ENCODE measurements around the gene PXK. TPM values are rescaled to one million over a fixed set of nuclear protein-coding genes. Genes with fewer than 3 reads are reported as not detected.

PXK gene
- total RNA-seq, 2 experiments from 2014 or later: 31.5 to 33.4 TPM

DNA sequence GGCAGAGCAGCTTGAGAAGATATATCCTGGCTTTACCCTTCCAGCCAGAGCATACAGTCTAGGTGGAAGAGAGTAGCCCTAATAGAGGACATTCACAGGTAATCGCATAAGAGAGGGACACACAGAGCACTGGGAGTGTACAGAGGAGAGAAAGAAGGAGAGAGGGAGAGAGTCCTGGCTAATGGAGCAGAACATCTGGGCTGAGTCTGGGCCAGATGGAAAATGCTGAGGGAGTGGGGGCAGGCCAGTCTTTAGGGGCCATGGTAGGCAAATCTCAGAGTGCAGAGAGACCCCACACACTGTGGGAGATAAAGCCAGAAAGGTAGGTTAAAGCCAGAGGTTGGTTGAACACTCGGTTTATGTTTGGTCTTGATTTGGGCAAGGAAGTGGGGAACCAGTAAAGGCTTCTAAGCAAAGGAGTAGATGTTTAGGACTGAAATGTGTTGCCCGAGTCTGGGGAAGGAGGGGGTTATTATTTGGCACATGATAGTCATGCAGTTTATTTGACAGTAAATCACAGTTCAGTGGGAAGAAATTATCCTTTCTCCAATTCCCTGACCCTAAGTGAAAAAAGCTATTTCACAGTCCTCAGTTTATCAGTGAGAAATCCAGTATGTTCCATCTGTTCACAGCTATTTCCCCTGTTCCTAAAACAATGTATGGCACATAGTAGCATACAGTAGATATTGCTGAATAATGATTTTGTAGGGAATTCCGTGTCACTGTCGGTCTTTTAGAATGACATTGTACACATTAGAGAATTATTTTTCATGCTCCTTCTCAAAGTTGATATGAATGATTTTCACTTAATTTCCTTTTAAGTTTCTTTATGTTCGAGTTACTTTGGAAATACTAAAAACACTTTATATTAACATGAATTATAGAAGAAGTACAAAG is 55.2 kb downstream of the PXK start:
- Mint-ChIP-seq H3K4me3 (no peak overlapping the region), H3K27me3 (ENCODE audit: low read depth) (no peaks in the 10 kb centered on the region), H3K36me3 (ENCODE audit: low read depth) (peaks cover 35% of the 10 kb centered on the region), H3K4me1 (ENCODE audit: low read depth) (peaks cover 24% of the 10 kb centered on the region), H3K9me3 (ENCODE audit: insufficient read depth) (no peaks in the 10 kb centered on the region), H3K27ac (peak overlapping the region; percentile 39)
- ATAC-seq (no peak), DNase-seq (no peak)
- CTCF ChIA-PET: interaction anchor here (0.9 to 1.5 kb wide), 6 partner anchors 7 to 103 kb away, joined by 3 to 9 read pairs (median 3); partner anchors contain the start of genes HTD2 and RPP14
- POLR2A ChIA-PET: no interaction called here

GRCh38 chr3:58388550-58389091 is 55.9 kb downstream of the PXK start:
- no peak for DNase-seq
- Mint-ChIP-seq H3K27me3 (ENCODE audit: low read depth) (no peaks in the 10 kb centered on the region), H3K4me1 (ENCODE audit: low read depth) (peaks cover 24% of the 10 kb centered on the region), H3K4me3 (no peak overlapping the region), H3K36me3 (ENCODE audit: low read depth) (peaks cover 31% of the 10 kb centered on the region), H3K9me3 (ENCODE audit: insufficient read depth) (no peaks in the 10 kb centered on the region), H3K27ac (no peak overlapping the region)
- no peak for ATAC-seq
- POLR2A ChIA-PET: no interaction called here
- CTCF ChIA-PET: interaction anchor here (0.8 to 1.5 kb wide), 7 partner anchors 8 to 103 kb away, joined by 3 to 9 read pairs (median 3); partner anchors contain the start of genes HTD2 and RPP14

- ChIA-PET CTCF (interaction anchor here (0.8 to 1.3 kb wide), 4 partner anchors 58 to 239 kb away, joined by 3 to 4 read pairs (median 3); partner anchors contain the start of genes HTD2 and RPP14), POLR2A (interaction anchor here (0.7 kb wide), 1 partner anchor 41 kb away, joined by 3 read pairs; no protein-coding TSS in a partner anchor)
- Mint-ChIP-seq H3K4me1 (ENCODE audit: low read depth) (peaks cover 23% of the 10 kb centered on the region), H3K36me3 (ENCODE audit: low read depth) (peaks cover 31% of the 10 kb centered on the region), H3K4me3 (no peak overlapping the region), H3K27ac (no peak overlapping the region), H3K27me3 (ENCODE audit: low read depth) (no peaks in the 10 kb centered on the region), H3K9me3 (ENCODE audit: insufficient read depth) (no peaks in the 10 kb centered on the region)
- DNase-seq: no peak
- no peak for ATAC-seq
Observed at GRCh38 chr3:58391156-58391865, 58.6 kb downstream of the PXK start.

GRCh38 chr3:58392181-58392580 is 59.5 kb downstream of the PXK start:
- ChIA-PET POLR2A (no interaction called here), CTCF (interaction anchor here (0.6 to 1.3 kb wide), 3 partner anchors 75 to 238 kb away, joined by 3 read pairs; partner anchors contain the start of genes HTD2 and RPP14)
- ATAC-seq: no peak

GRCh38 chr3:58394339-58394738 is 61.6 kb downstream of the PXK start:
- ATAC-seq (no peak), DNase-seq (no peak)
- Mint-ChIP-seq H3K9me3 (ENCODE audit: insufficient read depth) (no peaks in the 10 kb centered on the region), H3K27me3 (ENCODE audit: low read depth) (no peaks in the 10 kb centered on the region), H3K36me3 (ENCODE audit: low read depth) (peaks cover 35% of the 10 kb centered on the region), H3K27ac (no peak overlapping the region), H3K4me1 (ENCODE audit: low read depth) (no peaks in the 10 kb centered on the region), H3K4me3 (no peak overlapping the region)
- POLR2A ChIA-PET: interaction anchor here (0.6 kb wide), 1 partner anchor 172 kb away, joined by 3 read pairs; no protein-coding TSS in a partner anchor
- CTCF ChIA-PET: interaction anchor here (1.0 to 1.5 kb wide), 3 partner anchors 15 to 88 kb away, joined by 3 to 5 read pairs (median 4); partner anchors contain the start of genes HTD2 and RPP14

More at GRCh38 chr3:58392181-58392580, 59.5 kb downstream of the PXK start:
- Mint-ChIP-seq H3K27ac (no peak overlapping the region), H3K9me3 (ENCODE audit: insufficient read depth) (no peaks in the 10 kb centered on the region), H3K4me3 (no peak overlapping the region), H3K4me1 (ENCODE audit: low read depth) (peaks cover 14% of the 10 kb centered on the region), H3K27me3 (ENCODE audit: low read depth) (no peaks in the 10 kb centered on the region), H3K36me3 (ENCODE audit: low read depth) (peaks cover 26% of the 10 kb centered on the region)
- no peak for DNase-seq

DNA sequence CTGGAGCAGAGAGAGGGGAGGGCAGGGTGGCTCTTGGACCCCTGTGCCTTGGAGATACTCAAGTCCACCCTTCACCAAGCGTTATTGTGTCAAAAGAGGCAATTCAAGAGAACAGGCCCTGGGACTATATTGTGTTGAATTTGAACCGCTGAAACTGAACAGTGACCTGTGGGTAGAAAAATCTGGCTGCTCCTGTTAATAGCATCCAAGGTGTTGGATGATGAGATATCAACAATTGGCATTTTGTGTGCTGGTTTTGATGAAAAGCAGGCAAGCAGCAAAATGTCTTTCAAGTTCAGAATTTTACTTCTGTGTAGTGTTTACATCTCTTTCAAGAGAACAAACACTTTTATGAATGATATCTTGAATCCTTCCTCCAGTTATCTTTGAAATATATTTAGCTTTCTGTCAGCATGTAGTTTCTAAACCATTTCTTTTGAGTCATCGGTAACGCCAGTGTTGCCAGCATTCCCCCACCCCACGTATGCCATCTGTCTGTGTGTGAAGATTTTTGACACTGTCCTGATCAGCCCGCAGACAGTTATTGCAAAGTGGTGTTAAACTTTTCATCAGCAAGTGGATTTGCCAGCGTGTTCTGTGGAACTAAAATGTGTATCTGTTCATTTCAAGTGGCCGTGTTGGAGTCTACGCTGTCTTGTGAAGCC is 66.1 kb downstream of the PXK start:
- Mint-ChIP-seq H3K36me3 (ENCODE audit: low read depth) (peaks cover 33% of the 10 kb centered on the region), H3K27me3 (ENCODE audit: low read depth) (no peaks in the 10 kb centered on the region), H3K4me3 (no peak overlapping the region), H3K4me1 (ENCODE audit: low read depth) (peaks cover 7% of the 10 kb centered on the region), H3K9me3 (ENCODE audit: insufficient read depth) (no peaks in the 10 kb centered on the region), H3K27ac (no peak overlapping the region)
- CTCF ChIA-PET: no interaction called here
- DNase-seq (no peak), ATAC-seq (no peak)
- POLR2A ChIA-PET: no interaction called here

- ATAC-seq (no peak), DNase-seq (no peak)
- Mint-ChIP-seq H3K27me3 (ENCODE audit: low read depth) (no peaks in the 10 kb centered on the region), H3K4me3 (no peak overlapping the region), H3K9me3 (ENCODE audit: insufficient read depth) (no peaks in the 10 kb centered on the region), H3K4me1 (ENCODE audit: low read depth) (peaks cover 7% of the 10 kb centered on the region), H3K36me3 (ENCODE audit: low read depth) (peaks cover 33% of the 10 kb centered on the region), H3K27ac (no peak overlapping the region)
- ChIA-PET POLR2A (no interaction called here), CTCF (interaction anchor here (1.5 to 2.1 kb wide), 2 partner anchors 10 to 12 kb away, joined by 3 to 10 read pairs; no protein-coding TSS in a partner anchor)
Observed at GRCh38 chr3:58403513-58404109, 70.9 kb downstream of the PXK start.

GRCh38 chr3:58404396-58404795 is 71.7 kb downstream of the PXK start:
- no peaks in the 10 kb centered on the region for H3K9me3 Mint-ChIP-seq (ENCODE audit: insufficient read depth)
- ATAC-seq: no peak
- CTCF ChIA-PET: interaction anchor here (1.5 to 2.1 kb wide), 2 partner anchors 9 to 11 kb away, joined by 3 to 10 read pairs; no protein-coding TSS in a partner anchor
- peaks cover 7% of the 10 kb centered on the region for H3K4me1 Mint-ChIP-seq (ENCODE audit: low read depth)
- H3K36me3 Mint-ChIP-seq (ENCODE audit: low read depth): peaks cover 35% of the 10 kb centered on the region
- H3K27me3 Mint-ChIP-seq (ENCODE audit: low read depth): no peaks in the 10 kb centered on the region
- no peak for DNase-seq
- POLR2A ChIA-PET: no interaction called here
- H3K27ac Mint-ChIP-seq: no peak overlapping the region
- no peak overlapping the region for H3K4me3 Mint-ChIP-seq

DNA sequence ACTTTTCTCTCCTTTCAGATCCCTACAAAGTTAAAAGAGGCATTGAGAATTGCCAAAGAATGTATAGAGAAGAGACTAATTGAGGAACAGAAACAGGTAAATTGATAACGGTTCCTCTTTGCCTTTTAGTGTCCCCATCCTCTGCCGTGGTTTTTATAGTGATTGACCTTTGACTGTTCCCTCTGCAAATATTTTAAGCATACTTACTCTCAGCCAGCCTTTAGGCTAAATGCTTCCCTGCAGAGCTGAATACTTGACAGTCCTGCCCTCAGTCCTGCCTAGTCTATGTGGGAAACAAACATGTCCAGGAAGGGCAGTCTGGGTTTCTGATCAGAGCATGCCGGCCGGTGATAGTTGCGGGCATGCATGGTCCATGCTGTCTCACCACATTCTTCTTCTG is 76.2 kb downstream of the PXK start:
- DNase-seq (no peak), ATAC-seq (no peak)
- Mint-ChIP-seq H3K36me3 (ENCODE audit: low read depth) (peaks cover 39% of the 10 kb centered on the region), H3K27ac (no peak overlapping the region), H3K27me3 (ENCODE audit: low read depth) (no peaks in the 10 kb centered on the region), H3K9me3 (ENCODE audit: insufficient read depth) (no peaks in the 10 kb centered on the region), H3K4me3 (no peak overlapping the region), H3K4me1 (ENCODE audit: low read depth) (no peaks in the 10 kb centered on the region)
- ChIA-PET CTCF (interaction anchor here (1.3 kb wide), 1 partner anchor 15 kb away, joined by 5 read pairs; no protein-coding TSS in a partner anchor), POLR2A (no interaction called here)

- ChIA-PET CTCF (interaction anchor here (1.3 kb wide), 1 partner anchor 16 kb away, joined by 5 read pairs; no protein-coding TSS in a partner anchor), POLR2A (no interaction called here)
- no peaks in the 10 kb centered on the region for H3K27me3 Mint-ChIP-seq (ENCODE audit: low read depth)
- DNase-seq (no peak), ATAC-seq (no peak)
- H3K4me1 Mint-ChIP-seq (ENCODE audit: low read depth): peaks cover 6% of the 10 kb centered on the region
- H3K36me3 Mint-ChIP-seq (ENCODE audit: low read depth): peaks cover 35% of the 10 kb centered on the region
- no peaks in the 10 kb centered on the region for H3K9me3 Mint-ChIP-seq (ENCODE audit: insufficient read depth)
- no peak overlapping the region for H3K4me3 Mint-ChIP-seq
- no peak overlapping the region for H3K27ac Mint-ChIP-seq
Observed at GRCh38 chr3:58409663-58410062, 77.0 kb downstream of the PXK start.

DNA sequence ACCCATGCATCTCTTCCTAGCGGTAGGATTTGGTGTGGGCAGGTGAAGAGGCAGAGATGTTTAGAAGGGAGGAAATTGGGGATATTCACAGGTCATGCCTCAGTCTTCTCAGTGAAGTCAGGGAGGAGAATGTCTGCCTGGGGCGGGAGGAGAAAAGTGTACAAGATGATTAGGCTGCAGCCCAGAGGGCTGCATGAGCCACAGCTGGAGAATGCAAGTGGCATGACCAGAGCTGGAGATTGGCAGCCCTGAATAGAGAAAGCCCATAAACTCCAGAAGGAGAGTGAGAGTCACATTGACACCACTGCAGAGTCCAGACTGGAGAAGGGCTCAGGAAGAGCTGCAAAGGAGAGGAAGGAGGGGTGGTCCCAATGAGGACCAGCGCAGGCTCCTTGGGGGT is 78.3 kb downstream of the PXK start:
- ChIA-PET POLR2A (interaction anchor here (0.5 kb wide), 1 partner anchor 787 kb away, joined by 3 read pairs; no protein-coding TSS in a partner anchor), CTCF (interaction anchor here (0.9 kb wide), 1 partner anchor 105 kb away, joined by 8 read pairs; the partner anchor contains the start of genes HTD2 and RPP14)
- Mint-ChIP-seq H3K27ac (no peak overlapping the region), H3K4me1 (ENCODE audit: low read depth) (peaks cover 6% of the 10 kb centered on the region), H3K36me3 (ENCODE audit: low read depth) (peaks cover 37% of the 10 kb centered on the region), H3K27me3 (ENCODE audit: low read depth) (no peaks in the 10 kb centered on the region), H3K4me3 (no peak overlapping the region), H3K9me3 (ENCODE audit: insufficient read depth) (no peaks in the 10 kb centered on the region)
- DNase-seq (no peak), ATAC-seq (no peak)

Data from activated CD8-positive, alpha-beta T cell treated with anti-CD3 and anti-CD28 coated beads, Interleukin-2, amount 10 ng/mL, durations not matched to agents 7 days and 5 days (primary cell).